DMS 273 treated with DMSO at 0.1 percent for 48 hours (cell line): ENCODE results near the gene ZNF276.
"Not testable (repeated sequence)": the region's sequence is repeated elsewhere in the genome, so short reads cannot be mapped to it uniquely, and the experiment has no call there.

Experiments
- DNase-seq: peaks from one replicate; lab custom pipeline; 2025; lab: John Stamatoyannopoulos, UW

The ZNF276 gene

DNA sequence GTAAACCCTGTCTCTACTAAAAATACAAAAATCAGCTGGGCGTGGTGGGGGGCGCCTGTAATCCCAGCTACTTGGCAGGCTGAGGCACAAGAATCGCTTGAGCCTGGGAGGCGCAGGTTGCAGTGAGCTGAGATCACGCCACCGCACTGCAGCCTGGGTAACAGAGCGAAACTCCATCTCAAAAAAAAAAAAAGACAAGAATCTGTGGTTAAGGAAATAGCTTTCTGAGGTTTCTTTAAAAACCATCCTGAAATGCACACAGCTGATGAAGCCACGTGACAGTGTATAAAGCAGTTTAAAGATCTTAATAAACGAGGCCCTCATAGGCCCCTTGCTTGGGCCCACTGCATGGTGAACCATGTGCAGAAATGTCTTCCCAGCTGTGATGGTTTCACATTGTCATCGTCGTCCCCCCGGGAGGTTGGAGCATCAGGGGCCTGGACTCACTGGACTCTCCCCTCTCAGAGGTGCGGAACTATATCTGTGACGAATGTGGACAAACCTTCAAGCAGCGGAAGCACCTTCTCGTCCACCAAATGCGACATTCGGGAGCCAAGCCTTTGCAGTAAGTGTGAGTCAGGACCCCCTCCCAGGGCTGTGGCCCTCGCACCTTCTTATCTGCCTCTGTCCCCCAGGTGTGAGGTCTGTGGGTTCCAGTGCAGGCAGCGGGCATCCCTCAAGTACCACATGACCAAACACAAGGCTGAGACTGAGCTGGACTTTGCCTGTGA, 16.2 kb downstream of the ZNF276 start:
- no peak for DNase-seq

DNA sequence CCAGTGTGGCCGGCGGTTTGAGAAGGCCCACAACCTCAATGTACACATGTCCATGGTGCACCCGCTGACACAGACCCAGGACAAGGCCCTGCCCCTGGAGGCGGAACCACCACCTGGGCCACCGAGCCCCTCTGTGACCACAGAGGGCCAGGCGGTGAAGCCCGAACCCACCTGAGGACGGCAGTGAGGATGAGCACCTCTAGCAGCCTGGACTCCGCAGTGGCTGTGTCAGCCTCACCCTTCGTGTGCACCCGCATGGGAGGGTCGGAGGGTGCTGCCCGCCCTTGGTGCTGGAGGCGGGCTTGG, 16.7 kb downstream of the ZNF276 start:
- DNase-seq: no peak

DNA sequence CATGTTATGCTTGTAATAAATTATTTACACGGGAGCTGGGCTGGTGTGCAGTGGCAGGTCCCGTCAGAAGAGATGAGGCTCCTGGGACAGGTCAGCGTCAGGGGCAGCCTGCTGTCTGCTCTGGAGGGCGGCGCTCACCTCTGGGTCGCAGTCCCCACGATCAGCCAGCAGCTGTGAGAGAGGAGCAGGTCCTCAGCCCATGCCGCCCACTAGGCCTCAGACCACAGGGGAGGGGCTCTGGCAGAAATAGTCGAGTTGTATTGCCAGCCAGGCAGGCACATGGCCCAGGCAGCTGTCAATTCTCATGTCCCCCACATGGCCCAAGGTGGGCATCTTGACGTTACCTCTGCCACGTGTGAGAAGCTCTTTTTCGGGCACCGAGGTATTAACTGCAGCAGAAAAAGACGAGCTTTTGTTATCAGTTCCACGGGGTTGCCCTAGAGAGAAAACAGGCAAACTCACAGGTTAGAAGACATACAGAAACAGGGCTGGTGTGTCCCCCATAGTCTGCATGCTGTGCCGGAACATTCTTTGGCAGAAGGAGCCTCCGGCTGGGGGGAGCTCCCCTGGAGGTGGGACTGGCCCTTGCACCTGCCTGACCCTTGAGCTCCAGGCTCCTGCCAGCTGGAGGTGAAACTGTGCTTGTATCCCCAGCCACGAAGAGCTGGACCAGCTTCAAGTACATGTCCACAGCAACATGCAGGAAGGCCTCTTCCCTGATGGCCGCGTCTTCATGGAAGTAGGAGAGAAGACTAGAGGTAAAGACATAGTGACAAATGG, 17.4 kb downstream of the ZNF276 start:
- DNase-seq: no peak

DNA sequence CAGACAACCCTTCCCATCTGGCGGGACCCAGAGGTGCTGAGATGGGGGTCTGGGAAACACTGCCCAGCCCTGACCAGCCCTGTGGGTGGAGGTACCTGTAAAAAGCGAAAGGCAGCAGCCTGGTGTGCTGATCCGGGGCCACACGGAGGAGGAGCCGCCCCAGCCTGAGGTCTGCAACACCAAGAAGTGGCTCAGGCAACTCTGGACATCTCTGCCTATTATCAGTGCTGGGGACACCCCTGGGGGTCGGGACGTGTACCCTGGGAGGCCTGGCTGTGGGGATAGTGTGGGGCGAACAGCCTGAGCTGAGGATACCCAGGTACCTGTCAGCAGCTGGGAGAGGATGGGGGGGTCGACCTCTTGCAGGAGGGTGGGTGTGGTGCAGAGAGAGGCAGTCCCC, 18.0 kb downstream of the ZNF276 start:
- no peak for DNase-seq

DNA sequence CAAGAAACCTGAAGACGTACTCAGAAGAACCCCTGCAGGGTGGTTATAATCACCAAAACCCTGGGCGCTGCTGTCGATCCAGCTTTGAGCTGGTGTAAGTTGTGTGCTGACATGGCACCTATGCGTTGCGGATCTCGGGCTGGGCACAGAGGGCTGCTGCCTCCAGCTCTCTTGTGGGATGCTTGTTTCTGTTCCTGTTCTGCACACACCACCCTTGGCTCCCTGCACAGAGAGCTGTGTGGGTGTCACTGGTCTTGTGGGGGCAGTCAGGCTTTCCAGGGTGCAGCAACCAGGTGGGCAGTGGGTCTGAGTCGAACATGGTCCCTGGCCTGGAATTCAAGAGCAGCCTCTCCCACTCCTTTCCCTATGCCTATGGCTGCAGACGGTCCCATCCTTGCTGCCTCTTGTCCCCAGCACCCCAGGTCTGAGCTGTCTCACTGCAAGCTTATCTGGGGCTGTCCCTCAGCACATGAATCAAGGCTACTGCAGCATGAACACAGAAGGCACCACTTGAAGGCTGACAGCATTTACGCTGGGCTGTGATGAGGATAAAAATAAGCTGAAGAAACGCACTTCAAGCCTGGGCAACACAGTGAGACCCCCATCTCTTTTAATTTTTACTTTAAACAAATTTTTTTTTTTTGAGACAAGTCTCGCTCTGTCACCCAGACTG, 20.1 kb downstream of the ZNF276 start:
- no peak for DNase-seq

DNA sequence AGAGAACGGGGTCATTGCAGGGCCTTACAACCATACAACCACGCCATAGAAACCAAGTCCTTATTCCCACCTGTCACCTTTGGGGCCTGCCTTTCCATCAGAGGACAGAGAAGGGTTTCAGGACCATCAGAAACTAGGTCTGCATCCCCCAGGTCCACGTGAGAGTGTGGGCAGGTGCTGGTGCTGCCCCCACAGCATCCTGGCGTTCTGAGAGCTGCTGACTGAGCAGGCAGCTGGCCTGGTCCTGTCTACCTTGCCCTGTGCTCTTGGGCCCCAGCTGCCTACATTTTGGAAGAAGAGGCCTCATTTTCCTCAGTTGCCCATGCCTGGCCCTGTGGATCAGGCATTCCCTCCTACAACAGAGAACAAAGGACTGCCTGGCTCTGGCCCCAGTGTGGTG, 21.6 kb downstream of the ZNF276 start:
- no peak for DNase-seq

DNA sequence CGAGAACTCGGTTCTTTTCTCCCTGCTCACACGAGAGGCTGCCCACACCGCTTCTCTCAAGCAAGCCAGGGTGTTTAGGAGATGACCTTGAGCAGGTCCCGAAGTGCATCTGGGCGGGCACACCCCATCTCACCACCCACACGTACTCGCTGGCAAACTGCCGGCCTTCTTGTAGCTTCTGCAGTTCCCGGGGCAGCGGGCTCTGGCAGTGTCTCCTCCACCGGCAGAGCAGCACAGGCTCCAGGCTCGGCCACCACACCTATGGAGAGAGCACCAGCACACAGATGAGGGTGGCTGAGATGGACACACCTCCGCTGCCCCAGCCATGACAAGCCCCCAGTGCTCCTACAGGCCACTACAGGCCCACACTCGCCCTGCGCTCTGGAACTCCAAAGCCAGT, 23.5 kb downstream of the ZNF276 start:
- DNase-seq: no peak

DNA sequence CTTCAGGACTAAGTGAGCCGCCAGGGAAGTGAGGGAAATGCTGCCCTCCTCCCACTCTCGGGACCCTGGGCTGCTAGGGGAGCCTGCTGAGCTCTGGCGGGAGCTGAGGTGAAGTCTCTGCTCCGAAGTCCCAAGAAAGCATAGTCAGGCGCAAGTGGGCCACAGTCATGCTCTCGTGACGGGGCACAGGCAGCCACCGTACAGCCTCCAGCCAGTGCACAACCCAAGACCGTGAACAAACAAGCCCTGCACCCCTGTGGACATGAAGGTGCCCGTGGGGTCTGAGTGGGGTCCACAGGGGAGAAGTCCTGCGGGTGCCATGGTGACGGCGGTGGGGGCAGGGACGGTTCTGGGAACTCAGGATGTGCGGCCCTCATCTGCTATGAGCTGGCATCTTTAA, 24.7 kb downstream of the ZNF276 start:
- DNase-seq: no peak

DNA sequence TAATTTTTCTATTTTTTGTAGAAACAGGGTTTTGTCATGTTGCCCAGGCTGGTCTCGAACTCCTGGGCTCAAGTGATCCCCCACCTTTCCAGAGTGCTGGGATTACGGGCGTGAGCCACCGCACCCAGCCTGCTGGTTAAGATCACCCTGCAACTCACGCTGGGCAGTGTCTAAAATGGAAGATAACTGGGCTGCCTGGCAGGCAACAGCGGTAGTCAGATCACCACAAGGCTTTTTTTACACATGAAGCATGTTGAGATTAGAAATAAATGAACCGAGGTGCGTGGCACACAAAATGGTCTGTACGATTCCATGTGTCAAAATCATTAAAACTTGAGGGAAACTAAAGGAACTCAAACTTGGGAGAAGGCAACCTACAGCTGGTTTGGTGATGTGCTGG, 26.7 kb downstream of the ZNF276 start:
- no peak for DNase-seq

DNA sequence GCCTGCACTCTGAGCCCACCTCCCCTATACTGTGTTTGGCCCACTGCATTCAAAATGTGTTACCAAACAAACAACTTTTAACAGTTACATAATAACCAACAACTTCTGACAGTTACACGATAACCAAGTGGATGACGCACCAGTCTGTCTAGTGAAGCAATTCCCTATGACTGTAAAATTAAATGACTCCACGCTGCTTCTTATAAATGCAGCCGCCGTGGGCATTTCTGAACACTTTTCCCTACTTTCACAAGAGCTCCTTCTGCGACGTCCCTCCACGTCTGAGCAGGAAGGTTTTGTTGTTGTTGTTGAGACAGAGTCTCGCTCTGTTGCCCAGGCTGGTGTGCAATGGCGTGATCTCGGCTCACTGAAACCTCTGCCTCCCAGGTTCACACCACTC, 27.6 kb downstream of the ZNF276 start:
- DNase-seq: no peak

DNA sequence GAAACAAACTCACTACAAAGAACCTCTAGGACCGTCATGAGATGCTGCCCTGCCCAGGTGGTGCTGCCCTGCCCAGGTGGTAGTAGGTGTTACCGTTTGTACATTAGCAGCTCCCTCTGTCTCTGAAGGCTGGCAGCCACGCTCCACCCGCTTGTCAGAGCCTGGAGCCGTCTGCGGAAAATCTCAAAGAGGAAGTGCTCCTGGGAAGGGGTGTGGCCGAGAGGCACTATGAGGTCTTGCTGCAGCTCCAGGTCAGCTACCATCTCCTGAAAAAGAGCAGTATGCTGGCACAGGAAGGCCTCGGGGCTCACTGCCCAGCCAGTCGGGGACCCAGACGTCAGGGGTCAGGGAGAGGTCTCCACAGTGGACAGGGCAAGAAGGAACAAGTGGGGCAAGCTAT, 28.3 kb downstream of the ZNF276 start:
- no peak for DNase-seq

DNA sequence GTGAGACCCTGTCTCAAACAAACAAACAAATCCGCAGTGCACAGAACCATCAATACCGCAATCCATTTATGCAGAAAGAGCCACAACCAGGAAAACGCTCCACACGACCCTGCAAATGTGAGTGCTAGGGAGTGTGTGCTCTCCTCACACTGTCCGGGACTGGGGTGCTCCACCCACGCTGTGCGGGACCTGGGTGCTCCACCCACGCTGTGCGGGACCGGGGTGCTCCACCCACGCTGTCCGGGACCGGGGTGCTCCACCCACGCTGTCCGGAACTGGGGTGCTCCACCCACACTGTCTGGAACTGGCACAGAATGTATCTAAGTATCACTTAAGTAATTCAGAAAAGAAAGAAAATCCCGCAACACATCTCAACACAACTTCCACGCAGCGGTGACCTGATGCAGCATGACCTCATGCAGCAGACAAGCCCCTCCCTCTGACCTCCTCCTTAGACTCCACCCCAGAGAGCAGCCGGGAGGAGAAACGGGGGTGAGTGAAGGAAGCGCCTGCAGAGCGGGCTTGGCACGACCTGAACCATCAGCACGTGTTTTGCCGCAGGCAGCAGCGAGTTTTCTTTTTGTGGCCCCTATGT, 38.5 kb downstream of the ZNF276 start:
- DNase-seq: no peak

DNA sequence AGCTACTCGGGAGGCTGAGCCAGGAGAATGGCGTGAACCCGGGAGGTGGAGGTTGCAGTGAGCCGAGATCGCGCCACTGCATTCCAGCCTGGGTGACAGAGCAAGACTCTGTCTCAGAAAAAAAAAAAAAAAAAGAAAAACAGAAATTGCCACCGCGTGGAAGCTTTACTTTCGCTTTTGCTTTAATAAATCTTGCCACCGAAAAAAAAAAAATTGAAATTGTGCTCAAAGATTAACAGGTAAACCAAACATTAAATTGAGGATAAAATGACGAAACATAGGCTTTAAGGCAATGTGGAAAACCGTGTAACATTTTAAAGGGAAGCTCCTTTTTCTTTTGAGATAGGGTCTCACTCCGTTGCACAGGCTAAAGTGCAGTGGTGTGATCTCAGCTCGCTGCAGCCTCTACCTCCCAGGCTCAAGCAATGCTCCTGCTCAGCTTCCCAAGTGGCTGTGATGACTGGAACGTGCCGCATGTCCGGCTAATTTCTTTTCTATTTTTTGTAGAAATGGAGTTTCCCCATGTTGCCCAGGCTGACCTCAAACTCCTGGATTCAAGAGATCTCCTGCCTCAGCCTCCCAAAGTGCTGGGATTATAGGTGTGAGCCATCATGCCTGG, 40.1 kb downstream of the ZNF276 start:
- no peak for DNase-seq

DNA sequence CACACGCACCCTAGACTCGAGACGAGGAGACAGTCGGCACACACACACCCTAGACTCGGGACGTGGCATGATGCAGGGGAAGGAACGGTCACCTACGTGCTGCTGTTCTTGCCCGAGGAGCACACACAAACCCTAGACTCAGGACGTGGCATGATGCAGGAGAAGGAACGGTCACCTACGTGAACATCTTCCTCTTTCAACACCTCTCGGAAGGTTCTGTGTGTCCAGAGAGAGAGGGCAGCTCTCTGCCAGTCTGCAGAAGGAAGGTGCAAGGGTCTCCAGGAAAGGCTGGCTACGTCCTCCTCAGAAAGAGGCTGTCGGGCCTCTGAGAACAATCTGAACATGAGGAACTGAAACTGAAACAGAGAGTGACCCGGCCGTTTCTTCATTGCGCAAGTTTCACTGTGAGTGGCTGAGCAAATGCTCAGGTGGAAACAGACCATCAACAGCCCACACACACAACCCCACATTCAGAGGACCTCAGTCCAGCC, 43.4 kb downstream of the ZNF276 start:
- no peak for DNase-seq

DNA sequence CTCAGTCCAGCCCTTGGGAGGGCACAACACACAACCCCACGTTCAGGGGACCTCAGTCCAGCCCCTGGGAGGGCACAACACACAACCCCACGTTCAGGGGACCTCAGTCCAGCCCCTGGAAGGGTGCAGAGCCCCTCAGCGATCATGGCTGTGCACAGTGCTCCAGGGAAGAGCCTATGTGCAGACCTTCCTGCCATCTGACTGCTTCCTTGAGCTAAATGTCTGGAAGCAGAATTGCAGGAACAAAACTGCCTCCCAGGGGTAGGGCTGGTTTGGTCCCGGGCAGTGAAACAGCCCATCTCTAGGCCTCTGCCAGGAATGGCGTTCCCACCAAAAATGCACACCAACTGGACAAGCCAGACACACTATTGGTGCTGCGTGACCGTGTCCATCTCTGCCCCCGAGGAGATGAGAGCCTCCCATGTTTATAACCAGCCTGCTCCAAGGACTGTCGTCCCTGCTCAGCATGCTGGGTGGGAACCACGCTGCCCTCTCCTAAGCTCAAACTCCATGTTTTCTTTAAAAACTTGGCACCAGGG, 44.0 kb downstream of the ZNF276 start:
- no peak for DNase-seq

DNA sequence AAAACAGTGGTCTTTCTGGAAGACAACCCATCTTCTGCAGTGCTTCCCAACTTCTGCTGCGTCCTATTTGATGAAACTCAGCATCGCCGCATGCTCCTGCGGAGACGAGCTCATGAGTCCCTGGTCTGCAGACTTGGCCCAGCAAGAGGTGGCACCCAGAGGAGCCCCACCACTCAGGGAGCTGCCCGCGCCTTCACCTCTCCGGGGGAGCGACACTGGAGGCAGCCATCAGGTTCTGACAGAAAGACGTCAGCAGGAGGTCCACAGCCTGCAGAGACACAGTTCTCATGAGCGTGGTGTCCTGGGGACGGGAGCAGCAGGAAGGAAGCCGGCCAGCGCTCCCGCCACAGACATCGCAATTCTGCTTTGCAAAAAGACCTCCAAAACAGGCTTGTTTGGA, 49.0 kb downstream of the ZNF276 start:
- no peak for DNase-seq

DNA sequence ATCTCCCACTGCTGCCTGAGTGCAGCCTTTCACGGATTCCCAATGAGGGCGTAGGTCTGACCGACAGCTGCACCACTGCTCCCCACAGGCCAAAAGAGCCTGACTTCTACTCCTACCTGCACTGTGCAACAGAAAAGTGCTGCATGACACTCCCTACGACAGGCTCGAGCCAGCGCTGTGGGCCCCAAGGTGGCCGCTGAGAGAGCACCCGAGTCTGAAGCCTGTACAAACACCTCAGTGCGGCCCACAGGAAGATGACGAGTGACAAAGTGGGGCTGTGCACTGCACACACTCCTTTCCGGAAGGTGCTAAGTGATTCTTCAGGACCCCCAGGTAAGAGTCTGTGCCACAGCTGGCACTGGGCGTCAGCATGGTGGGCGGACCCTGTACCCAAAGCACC, 53.9 kb downstream of the ZNF276 start:
- DNase-seq: no peak

DNA sequence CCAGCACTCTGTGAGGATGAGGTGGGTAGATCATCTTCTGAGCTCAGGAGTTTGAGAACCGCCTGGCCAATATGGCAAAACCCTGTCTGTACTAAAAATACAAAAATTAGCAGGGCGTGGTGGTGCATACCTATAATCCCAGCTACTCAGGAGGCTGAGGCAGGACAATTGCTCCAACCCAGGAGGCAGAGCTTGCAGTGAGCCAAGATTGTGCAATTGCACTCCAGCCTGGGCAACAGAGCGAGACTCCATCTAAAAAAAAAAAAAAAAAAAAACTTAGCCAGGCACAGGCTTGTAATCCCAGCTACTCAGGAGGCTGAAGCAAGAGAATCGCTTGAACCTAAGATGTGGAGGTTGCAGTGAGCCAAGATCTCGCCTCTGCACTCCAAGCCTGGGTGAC, 56.9 kb downstream of the ZNF276 start:
- not testable (repeated sequence) for DNase-seq

DNA sequence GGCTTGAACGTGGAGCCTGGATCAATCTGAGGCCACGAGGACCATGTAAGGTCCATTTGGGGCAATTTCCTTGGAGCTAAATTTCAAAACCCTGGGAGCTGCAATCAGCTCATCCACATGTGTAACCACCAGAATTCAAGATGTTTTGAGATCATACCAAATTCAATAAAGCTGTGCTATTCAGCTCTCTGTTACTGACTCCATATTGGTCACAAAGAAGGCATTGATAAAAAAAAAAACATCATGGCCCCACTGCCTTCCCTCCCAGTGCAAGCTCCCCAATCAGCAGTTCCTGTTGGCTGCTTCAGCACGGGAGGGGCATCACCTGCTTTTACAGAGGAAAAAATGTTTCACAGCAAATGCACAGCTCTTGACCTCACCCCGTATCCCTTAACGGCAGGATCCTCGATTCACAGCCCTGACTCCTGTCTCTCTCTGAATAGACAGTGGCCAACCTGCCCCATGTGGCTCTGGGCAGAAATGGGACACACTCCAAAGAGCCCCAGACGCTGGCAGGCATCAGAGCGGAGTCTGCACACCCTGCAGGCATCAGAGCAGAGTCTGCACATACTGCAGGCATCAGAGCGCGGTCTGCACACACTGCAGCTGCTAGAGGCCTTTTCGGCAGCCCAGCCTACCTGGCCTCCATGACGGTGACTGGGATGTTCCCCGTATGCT, 58.0 kb downstream of the ZNF276 start:
- no peak for DNase-seq

DNA sequence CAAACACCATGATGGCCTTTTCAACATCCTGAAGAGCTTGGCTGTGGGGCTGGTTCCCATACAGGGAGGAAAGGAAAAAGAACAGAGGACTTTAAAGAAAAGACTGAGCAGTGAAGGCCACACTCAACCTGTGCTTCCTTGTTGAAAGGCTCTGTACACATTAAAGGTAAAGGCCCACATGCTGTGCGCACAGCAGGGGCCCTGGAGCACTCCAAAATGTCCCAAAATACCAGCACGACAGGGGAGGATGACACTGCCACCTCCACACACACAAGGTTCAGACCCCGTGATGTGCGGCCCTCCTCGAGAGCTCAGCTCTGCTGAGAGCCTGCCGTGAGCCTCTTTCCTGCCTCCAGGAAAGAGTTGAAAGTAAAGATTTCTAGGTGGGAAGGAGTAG, 58.6 kb downstream of the ZNF276 start:
- DNase-seq: no peak

DNA sequence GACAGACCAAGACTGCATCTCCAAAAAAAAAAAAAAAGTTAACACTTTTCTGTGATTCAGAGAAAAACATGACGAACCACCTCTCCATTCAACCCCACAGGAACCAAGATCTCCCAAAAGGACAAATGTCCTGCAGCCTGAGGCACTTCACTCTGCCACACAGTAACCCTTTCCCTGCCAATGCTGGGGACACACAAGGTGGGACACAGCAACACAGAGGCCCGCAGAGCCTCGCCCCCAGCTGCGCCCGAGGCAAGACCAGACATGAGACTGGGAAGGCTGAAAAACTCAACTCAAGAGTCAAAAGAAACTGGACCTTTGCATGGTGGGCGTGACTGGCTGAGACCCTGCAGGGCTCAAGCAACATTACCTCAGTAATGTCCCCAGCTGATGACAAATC, 61.2 kb downstream of the ZNF276 start:
- DNase-seq: no peak

DNA sequence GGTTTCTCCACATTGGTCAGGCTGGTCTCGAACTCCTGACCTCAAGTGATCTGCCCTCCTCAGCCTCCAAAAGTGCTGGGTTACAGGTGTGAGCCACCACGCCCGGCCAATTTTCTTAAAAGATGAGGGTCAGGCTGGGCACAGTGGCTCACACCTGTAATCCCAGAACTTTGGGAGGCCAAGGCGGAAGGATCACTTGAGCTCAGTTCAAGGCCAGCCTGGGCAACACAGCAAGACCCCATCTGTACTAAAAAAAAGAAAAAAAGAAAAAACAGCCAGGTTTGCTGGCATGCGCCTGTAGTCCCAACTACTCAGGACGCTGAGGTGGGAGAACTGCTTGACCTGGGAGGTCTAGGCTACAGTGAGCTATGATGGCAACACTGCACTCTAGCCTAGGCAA, 62.6 kb downstream of the ZNF276 start:
- DNase-seq: not testable (repeated sequence)
